Measurements from ENCODE around the gene FAM171A1. TPM values are rescaled to one million over a fixed set of nuclear protein-coding genes. Genes with fewer than 3 reads are reported as not detected.
"Not testable (repeated sequence)": the region's sequence is repeated elsewhere in the genome, so short reads cannot be mapped to it uniquely, and the experiment has no call there.

Gene FAM171A1
- total RNA-seq, 2 donors from 2014 or later: 50.9 to 65.8 TPM

GRCh38 chr10:15335508-15335907 is 35.6 kb downstream of the FAM171A1 start:
- no peak for DNase-seq

DNA sequence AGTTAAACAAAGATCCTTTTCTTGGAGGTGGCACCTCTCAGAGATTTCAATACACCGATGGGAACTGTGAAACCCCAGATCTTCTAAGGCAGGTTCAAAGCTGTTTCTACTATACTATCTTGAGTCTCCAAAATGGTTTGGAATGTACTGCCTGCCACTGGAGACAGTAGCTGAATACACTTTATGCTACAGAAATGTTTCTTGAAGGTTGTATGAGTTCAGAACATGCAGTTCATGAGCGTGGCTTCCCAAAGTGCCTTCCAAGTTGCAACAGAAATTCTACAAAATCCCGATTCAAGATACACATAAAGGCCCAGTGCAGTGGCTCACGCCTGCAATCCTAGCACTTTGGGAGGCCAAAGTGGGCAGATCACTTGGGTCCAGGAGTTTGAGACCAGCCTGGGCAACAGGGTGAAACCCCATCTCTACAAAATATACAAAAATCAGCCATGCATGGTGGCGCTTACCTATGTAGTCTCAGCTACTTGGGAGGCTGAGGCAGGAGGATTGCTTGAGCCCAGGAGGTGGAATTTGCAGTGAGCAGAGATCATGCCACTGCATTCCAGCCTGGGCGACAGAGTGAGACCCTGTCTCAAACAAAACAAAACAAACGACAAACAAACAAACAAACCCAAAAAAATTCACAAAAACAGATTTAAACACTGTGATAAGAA is 36.3 kb downstream of the FAM171A1 start:
- intact Hi-C loops (cut with DNase I): no loop called here
- H3K9ac ChIP-seq (ENCODE audit: low read depth in 2 of 2, low read length in 2 of 2): peak overlapping the region in 1 of 2 donors; percentile 13
- H3K27me3 ChIP-seq: no peaks in the 10 kb centered on the region
- no peak for DNase-seq
- no peak overlapping the region for H3K4me3 ChIP-seq
- peak overlapping the region; percentile 78 for H3K27ac ChIP-seq
- H3K9me3 ChIP-seq: no peaks in the 10 kb centered on the region
- TF ChIP-seq, protein P1, sequence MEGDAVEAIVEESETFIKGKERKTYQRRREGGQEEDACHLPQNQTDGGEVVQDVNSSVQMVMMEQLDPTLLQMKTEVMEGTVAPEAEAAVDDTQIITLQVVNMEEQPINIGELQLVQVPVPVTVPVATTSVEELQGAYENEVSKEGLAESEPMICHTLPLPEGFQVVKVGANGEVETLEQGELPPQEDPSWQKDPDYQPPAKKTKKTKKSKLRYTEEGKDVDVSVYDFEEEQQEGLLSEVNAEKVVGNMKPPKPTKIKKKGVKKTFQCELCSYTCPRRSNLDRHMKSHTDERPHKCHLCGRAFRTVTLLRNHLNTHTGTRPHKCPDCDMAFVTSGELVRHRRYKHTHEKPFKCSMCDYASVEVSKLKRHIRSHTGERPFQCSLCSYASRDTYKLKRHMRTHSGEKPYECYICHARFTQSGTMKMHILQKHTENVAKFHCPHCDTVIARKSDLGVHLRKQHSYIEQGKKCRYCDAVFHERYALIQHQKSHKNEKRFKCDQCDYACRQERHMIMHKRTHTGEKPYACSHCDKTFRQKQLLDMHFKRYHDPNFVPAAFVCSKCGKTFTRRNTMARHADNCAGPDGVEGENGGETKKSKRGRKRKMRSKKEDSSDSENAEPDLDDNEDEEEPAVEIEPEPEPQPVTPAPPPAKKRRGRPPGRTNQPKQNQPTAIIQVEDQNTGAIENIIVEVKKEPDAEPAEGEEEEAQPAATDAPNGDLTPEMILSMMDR (IDR thresholded peaks at IDR 0.05): no peak
- H3K4me1 ChIP-seq: peaks cover 25% of the 10 kb centered on the region
- no peaks in the 10 kb centered on the region for H3K36me3 ChIP-seq

More at GRCh38 chr10:15335508-15335907, 35.6 kb downstream of the FAM171A1 start:
- Histone ChIP-seq H3K4me1 (peaks cover 17% of the 10 kb centered on the region), H3K9ac (ENCODE audit: low read depth in 2 of 2, low read length in 2 of 2) (no peak overlapping the region), H3K36me3 (no peaks in the 10 kb centered on the region), H3K27ac (peak overlapping the region; percentile 78), H3K9me3 (no peaks in the 10 kb centered on the region), H3K27me3 (no peaks in the 10 kb centered on the region), H3K4me3 (no peak overlapping the region)
- intact Hi-C loops (cut with DNase I): no loop called here
- TF ChIP-seq, protein P1 (IDR thresholded peaks at IDR 0.05): no peak

DNA sequence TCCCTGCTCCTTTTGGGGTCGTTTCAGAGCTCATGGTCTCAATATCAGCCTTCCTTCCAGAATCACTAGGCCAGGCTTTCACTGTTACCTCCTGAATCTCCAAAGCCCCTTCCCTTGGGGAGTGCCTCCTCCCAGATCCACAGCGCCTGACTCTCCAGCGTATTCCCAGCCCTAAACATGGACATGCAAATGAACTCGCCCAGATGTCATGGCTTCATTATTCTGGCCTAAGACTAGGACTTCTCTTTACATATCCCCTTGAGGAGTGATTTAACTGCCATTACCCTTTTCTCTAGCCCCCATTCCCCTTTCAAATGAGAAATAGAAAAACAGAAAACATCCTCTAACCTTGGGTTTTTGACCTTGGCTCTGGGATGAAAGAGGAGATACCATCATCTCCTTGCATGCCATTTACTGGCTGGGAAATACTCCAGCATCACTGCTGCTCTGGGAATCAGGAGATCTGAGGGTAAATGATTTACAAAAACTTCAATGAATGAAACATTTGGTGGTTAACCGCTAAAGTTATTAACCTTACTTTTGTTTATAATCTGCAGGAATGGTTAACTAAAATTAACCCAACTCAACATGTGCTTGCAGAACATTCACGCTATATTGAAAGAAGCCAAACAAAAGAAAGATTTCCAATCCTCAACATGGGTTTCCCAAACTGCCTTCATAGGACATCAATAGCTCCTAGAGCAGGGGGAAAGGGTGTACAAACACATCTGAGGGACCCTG is 37.0 kb downstream of the FAM171A1 start:
- DNase-seq: no peak
- Histone ChIP-seq H3K27me3 (no peaks in the 10 kb centered on the region), H3K9ac (ENCODE audit: low read depth in 2 of 2, low read length in 2 of 2) (peak overlapping the region in 1 of 2 donors; percentile 48), H3K4me3 (no peak overlapping the region), H3K27ac (peak overlapping the region; percentile 78), H3K36me3 (no peaks in the 10 kb centered on the region), H3K9me3 (no peaks in the 10 kb centered on the region), H3K4me1 (peaks cover 26% of the 10 kb centered on the region)
- TF ChIP-seq, protein P1 (IDR thresholded peaks at IDR 0.05): no peak
- intact Hi-C loops (cut with DNase I): no loop called here

DNA sequence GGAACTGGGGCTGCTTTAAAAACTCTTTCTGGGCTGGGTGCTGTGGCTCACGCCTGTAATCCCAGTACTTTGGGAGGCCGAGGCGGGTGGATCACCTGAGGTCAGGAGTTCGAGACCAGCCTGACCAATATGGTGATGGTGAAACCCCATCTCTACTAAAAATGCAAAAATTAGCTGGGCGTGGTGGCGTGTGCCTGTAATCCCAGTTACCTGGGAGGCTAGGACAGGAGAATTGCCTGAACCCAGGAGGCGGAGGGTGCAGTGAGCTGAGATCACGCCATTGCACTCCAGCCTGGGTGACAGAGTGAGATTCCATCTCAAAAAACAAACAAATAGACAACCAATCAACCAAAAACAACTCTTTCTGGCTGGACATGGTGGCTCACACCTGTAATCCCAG is 37.9 kb downstream of the FAM171A1 start:
- H3K27me3 ChIP-seq; H3K36me3 ChIP-seq; H3K9me3 ChIP-seq; intact Hi-C loops (cut with DNase I); H3K4me3 ChIP-seq; DNase-seq: not testable (repeated sequence)
- Histone ChIP-seq H3K9ac (ENCODE audit: low read depth in 2 of 2, low read length in 2 of 2) (peak overlapping the region in 1 of 2 donors; percentile 48), H3K4me1 (peaks cover 26% of the 10 kb centered on the region), H3K27ac (peak overlapping the region; percentile 78)

DNA sequence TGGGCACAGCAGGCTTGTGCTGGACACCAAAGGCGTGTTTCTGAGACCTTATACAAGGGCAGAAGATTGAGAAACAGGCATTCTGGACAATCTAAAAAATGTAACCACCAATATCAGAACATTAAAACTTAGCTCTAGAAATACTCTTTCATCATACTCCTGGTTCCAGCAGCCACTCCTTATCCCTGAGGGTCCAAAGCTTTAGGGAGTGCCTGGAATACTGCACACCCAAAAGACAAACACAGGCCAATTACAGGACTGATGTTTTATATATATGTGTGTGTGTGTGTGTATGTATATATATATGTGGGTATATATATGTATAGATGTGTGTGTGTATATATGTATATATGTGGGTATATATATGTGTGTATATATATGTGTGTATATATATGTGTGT is 39.6 kb downstream of the FAM171A1 start:
- Histone ChIP-seq H3K4me1 (peaks cover 26% of the 10 kb centered on the region), H3K9me3 (no peaks in the 10 kb centered on the region), H3K4me3 (no peak overlapping the region), H3K27ac (peak overlapping the region; percentile 68), H3K27me3 (no peaks in the 10 kb centered on the region), H3K36me3 (no peaks in the 10 kb centered on the region), H3K9ac (ENCODE audit: low read depth in 2 of 2, low read length in 2 of 2) (peak overlapping the region in 1 of 2 donors; percentile 22)
- TF ChIP-seq, protein P1 (IDR thresholded peaks at IDR 0.05): no peak
- intact Hi-C loops (cut with DNase I): no loop called here
- DNase-seq: peak; percentile 73

DNA sequence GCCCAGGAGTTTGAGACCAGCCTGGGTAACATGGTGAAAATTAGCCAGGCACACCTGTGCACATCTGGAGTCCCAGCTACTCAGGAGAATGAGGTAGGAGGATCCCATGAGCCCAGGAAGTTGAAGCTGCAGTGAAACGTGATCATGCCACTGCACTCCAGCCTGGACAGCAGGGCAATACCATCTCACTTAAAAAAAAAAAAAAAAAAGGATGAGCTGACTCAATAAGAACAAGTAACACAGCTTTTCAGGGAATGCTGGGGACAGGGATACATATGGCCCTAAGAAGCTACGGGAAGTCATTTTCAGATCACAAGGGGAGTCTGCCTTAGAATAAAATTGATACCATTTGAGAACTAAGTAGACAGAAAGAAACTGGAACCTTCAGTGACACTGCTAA is 41.7 kb downstream of the FAM171A1 start:
- intact Hi-C loops (cut with DNase I): no loop called here
- H3K4me3 ChIP-seq: no peak overlapping the region
- H3K9ac ChIP-seq (ENCODE audit: low read depth in 2 of 2, low read length in 2 of 2): no peak overlapping the region
- no peak for DNase-seq
- H3K36me3 ChIP-seq: no peaks in the 10 kb centered on the region
- no peaks in the 10 kb centered on the region for H3K9me3 ChIP-seq
- H3K27ac ChIP-seq: no peak overlapping the region
- peaks cover 15% of the 10 kb centered on the region for H3K4me1 ChIP-seq
- TF ChIP-seq, protein P1 (IDR thresholded peaks at IDR 0.05): no peak
- no peaks in the 10 kb centered on the region for H3K27me3 ChIP-seq

Measured in colonic mucosa (tissue), 4 donors.